Stimulated activated memory B cell treated with anti-CD40 and anti-IgM and Interleukin-4, amounts not matched to agents 10 μg/mL and 1 μg/mL and 100 μg/mL, for 72 hours (primary cell): Measurements from ENCODE around the gene AP1B1.

ENCODE experiments used
- ATAC-seq: fragments of 150-1000 bp; cut with Tn5 transposase; 2 replicates; pipeline ENCODE4 v1.10.0; 2021
- H3K27ac Mint-ChIP-seq: one replicate; pipeline ENCODE4 v1.8.0; 2022; ENCODE audit warnings: mild to moderate bottlenecking, mixed read lengths
- H3K27me3 Mint-ChIP-seq: one replicate; pipeline ENCODE4 v1.8.0; 2022; ENCODE audit warnings: mixed read lengths
- H3K36me3 Mint-ChIP-seq: one replicate; pipeline ENCODE4 v1.8.0; 2022; ENCODE audit warnings: mixed read lengths
- H3K4me1 Mint-ChIP-seq: one replicate; pipeline ENCODE4 v1.8.0; 2022; ENCODE audit warnings: mixed read lengths
- H3K4me3 Mint-ChIP-seq: one replicate; pipeline ENCODE4 v1.8.0; 2022; ENCODE audit warnings: mild to moderate bottlenecking, moderate library complexity, mixed read lengths
- H3K9me3 Mint-ChIP-seq: one replicate; pipeline ENCODE4 v1.8.0; 2022; ENCODE audit warnings: mixed read lengths

Gene AP1B1

GRCh38 chr22:29334696-29335344 is 53.5 kb downstream of the AP1B1 start:
- peaks cover 84% of the 10 kb centered on the region for H3K36me3 Mint-ChIP-seq
- no peak overlapping the region for H3K4me3 Mint-ChIP-seq
- no peaks in the 10 kb centered on the region for H3K27me3 Mint-ChIP-seq
- H3K4me1 Mint-ChIP-seq, result no peaks in the 10 kb centered on the region
- H3K9me3 Mint-ChIP-seq, result no peaks in the 10 kb centered on the region
- no peak for ATAC-seq
- no peak overlapping the region for H3K27ac Mint-ChIP-seq

GRCh38 chr22:29334148-29334547 is 54.2 kb downstream of the AP1B1 start:
- Mint-ChIP-seq H3K27ac (no peak overlapping the region), H3K36me3 (peaks cover 83% of the 10 kb centered on the region), H3K9me3 (no peaks in the 10 kb centered on the region), H3K4me1 (no peaks in the 10 kb centered on the region), H3K27me3 (no peaks in the 10 kb centered on the region), H3K4me3 (no peak overlapping the region)
- no peak for ATAC-seq

DNA sequence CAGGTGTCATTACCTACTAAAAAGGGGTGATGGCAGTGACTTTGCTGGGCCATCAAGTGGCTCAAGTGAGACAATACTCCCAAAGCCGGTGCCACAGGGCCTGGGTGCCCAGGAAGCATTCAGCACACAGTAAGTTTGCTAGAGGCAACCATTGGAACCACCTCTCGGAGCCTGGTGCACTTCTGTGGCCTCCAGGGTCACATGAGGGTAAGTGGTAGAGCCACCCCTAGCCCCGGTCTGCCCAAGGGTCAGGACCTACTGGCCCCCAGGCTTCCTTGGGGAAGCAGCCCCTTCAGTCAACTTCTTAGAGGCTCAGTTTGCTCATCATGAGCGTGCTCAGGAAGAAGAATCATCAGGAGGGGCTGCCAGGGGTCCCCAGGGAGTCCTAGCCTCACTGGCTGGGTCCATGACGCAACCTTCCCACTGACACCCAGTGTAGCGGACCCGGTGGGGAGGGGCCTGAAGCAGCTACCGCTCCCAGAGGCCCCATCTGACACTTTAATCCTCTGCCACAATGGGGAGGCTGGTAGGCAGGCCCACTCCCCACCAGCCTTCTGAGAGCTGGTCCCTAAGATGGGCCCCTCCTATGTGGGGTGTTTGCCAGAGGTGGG is 55.4 kb downstream of the AP1B1 start:
- H3K27ac Mint-ChIP-seq, result no peak overlapping the region
- no peak overlapping the region for H3K4me3 Mint-ChIP-seq
- no peaks in the 10 kb centered on the region for H3K4me1 Mint-ChIP-seq
- H3K9me3 Mint-ChIP-seq, result no peaks in the 10 kb centered on the region
- H3K36me3 Mint-ChIP-seq, result peaks cover 82% of the 10 kb centered on the region
- H3K27me3 Mint-ChIP-seq, result no peaks in the 10 kb centered on the region
- ATAC-seq, result no peak

- Mint-ChIP-seq H3K36me3 (peaks cover 80% of the 10 kb centered on the region), H3K9me3 (no peaks in the 10 kb centered on the region), H3K4me1 (no peaks in the 10 kb centered on the region), H3K27ac (no peak overlapping the region), H3K27me3 (no peaks in the 10 kb centered on the region), H3K4me3 (no peak overlapping the region)
- ATAC-seq, result no peak
These were observed 56.6 kb downstream of the AP1B1 start for GRCh38 chr22:29331658-29332300.

GRCh38 chr22:29331213-29331612 is 57.2 kb downstream of the AP1B1 start:
- Mint-ChIP-seq H3K27me3 (no peaks in the 10 kb centered on the region), H3K36me3 (peaks cover 80% of the 10 kb centered on the region), H3K9me3 (no peaks in the 10 kb centered on the region)

DNA sequence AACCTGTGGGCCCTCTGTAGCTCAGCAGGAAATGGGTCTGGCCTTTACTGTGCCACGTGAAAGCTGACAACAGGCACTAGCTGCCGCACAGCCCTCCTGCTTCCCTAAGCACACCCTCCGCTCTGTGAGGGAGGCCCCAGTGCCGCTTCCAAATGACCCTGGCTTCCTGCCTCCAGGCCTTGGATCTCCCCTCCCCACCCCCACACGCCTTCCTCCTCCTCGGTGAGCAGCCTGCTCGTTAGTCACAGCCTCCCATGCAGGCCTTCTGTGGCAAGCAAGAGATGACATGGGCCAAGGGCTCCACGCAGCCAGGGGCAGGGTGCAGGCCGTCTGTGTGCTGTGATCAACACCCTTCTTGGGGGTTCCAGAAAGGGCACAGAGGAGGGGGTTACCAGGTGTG is 57.6 kb downstream of the AP1B1 start:
- H3K36me3 Mint-ChIP-seq, result peaks cover 80% of the 10 kb centered on the region
- no peaks in the 10 kb centered on the region for H3K4me1 Mint-ChIP-seq
- no peaks in the 10 kb centered on the region for H3K9me3 Mint-ChIP-seq
- H3K4me3 Mint-ChIP-seq, result no peak overlapping the region
- no peak overlapping the region for H3K27ac Mint-ChIP-seq
- H3K27me3 Mint-ChIP-seq, result no peaks in the 10 kb centered on the region
- ATAC-seq, result no peak

More at GRCh38 chr22:29331213-29331612, 57.2 kb downstream of the AP1B1 start:
- Mint-ChIP-seq H3K4me3 (no peak overlapping the region), H3K27ac (no peak overlapping the region), H3K4me1 (no peaks in the 10 kb centered on the region)
- no peak for ATAC-seq

- no peaks in the 10 kb centered on the region for H3K27me3 Mint-ChIP-seq
- no peak for ATAC-seq
- H3K27ac Mint-ChIP-seq, result no peak overlapping the region
- H3K4me1 Mint-ChIP-seq, result no peaks in the 10 kb centered on the region
- peaks cover 75% of the 10 kb centered on the region for H3K36me3 Mint-ChIP-seq
- no peaks in the 10 kb centered on the region for H3K9me3 Mint-ChIP-seq
- H3K4me3 Mint-ChIP-seq, result no peak overlapping the region
These were observed 58.1 kb downstream of the AP1B1 start for GRCh38 chr22:29330291-29330690.

DNA sequence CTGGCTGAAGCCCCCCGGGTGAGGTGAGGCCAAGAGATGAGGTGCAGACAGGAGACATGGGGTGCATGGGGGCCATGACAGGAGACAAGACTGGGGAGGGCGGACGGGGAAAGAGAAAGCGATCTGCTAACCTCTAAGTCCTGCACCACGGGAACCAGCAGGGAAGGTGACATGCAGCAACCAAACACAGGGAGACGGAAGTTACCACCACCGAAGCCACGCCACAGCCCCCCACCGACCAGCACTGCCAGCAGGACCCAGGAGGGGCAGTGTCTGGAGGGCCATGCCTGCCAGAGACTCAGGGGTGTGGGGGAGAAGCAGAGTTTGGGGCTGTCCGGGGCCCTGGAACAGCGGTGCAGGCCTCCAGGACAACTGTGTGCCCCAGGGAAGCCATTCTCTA is 58.8 kb downstream of the AP1B1 start:
- Mint-ChIP-seq H3K27ac (no peak overlapping the region), H3K4me3 (no peak overlapping the region), H3K27me3 (no peaks in the 10 kb centered on the region), H3K9me3 (no peaks in the 10 kb centered on the region), H3K36me3 (peaks cover 68% of the 10 kb centered on the region), H3K4me1 (no peaks in the 10 kb centered on the region)
- ATAC-seq, result no peak

DNA sequence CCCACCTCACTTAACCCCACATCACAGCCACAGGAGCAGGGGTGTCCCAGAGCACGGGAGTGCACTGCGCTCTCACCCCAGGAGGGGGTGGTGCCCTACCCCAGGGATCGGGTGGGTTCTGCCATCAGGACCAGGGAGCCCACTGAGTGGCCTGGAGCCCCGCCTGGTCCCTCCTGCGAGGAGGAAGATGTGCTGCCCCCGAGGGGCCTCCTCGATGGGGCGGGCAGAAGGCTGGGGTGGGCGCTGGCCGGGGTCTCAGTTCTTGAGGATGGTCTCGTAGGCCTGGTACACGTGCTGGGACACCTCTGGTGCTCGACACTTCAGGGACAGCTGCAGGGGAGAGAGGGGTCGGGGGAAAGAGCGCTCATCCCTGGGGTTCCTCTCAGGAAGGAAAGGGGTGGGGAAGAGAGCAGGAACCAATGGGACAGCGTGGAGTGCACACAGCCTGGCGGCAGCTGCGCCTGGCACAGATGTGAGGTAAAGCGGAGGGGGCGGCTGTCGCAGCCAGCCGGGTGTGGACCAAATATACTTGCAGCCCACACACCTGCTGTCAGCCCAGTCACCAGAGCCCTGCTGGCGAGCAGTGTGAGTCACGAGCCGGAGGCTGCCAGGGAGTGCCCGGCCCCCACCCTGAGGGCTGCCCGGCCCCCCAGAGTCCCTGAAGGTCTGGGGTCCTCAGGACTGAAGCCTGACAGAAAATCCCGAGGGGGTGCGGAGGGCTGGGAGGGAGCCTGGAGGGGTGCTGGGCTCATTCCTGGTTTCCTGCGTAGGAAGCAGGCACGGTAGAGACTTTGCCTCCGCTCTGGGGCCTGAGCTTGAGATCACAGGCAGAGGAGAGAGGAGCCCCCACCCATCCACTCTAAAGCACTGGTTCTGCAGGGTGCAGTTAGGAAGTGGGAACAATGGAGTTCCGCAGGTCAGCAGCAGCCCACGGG is 59.5 kb downstream of the AP1B1 start:
- Mint-ChIP-seq H3K9me3 (no peaks in the 10 kb centered on the region), H3K36me3 (peaks cover 63% of the 10 kb centered on the region), H3K4me3 (no peak overlapping the region), H3K27me3 (no peaks in the 10 kb centered on the region), H3K4me1 (no peaks in the 10 kb centered on the region), H3K27ac (no peak overlapping the region)
- ATAC-seq, result peak; percentile 3

DNA sequence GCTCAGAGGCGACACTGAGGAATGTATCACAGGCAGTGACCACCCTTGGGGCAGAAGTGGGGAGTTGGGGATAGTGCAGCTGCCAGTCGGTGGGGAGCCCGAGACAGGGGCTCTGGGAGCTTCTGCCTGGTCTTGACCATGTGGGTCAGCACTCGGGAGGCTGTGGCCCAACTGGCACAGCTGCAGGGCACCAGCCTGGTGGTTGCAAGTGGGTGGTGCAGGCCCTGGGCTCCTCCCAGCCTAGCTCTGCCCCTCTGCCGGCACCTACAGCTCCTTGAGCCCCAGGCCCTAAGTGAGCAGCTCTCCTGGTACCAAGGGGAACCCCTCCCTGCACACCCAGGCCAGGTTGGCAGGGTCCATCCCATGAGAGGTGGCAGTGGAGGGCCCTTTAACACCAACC is 60.3 kb downstream of the AP1B1 start:
- H3K4me3 Mint-ChIP-seq, result no peak overlapping the region
- no peaks in the 10 kb centered on the region for H3K4me1 Mint-ChIP-seq
- peaks cover 56% of the 10 kb centered on the region for H3K36me3 Mint-ChIP-seq

DNA sequence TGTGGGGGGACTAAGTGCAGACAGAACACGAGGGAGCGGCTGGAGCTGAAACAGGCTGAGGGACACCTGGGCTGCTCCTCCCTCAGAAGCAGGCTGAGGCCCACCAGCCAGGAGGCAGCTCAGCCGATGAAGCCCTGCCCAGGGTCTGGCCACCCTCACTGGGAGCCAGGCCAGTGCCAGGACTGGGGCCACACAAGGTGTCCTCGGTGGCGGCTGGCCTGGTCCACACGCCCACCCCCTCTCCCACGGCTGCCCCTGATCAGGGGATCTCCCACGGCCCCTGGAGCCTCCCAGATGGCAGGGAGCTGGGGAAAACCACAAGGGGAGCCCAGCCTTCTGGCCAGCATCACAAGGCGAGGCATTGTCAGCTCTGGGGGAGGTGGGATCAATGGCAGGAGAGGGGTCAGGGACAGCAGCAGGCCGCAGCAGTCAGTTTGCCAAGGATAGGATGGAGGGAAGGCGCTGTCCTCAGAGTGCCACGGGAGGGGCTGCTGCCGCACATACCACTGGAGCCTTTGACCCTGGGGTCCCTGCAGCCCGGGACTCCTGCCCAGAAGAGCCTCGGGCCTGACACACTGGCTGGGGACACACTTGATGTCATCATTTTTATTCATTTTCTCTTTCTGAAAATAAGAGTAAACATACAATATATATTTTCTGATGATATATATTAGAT is 61.1 kb downstream of the AP1B1 start:
- no peak overlapping the region for H3K27ac Mint-ChIP-seq
- no peaks in the 10 kb centered on the region for H3K9me3 Mint-ChIP-seq
- H3K27me3 Mint-ChIP-seq, result no peaks in the 10 kb centered on the region
- no peak overlapping the region for H3K4me3 Mint-ChIP-seq
- H3K36me3 Mint-ChIP-seq, result peaks cover 52% of the 10 kb centered on the region
- no peak for ATAC-seq
- H3K4me1 Mint-ChIP-seq, result no peaks in the 10 kb centered on the region

More for the DNA sequence above, 60.3 kb downstream of the AP1B1 start:
- ATAC-seq, result peak; percentile 3
- Mint-ChIP-seq H3K27ac (no peak overlapping the region), H3K27me3 (no peaks in the 10 kb centered on the region), H3K9me3 (no peaks in the 10 kb centered on the region)

- Mint-ChIP-seq H3K27me3 (no peaks in the 10 kb centered on the region), H3K36me3 (peaks cover 45% of the 10 kb centered on the region), H3K9me3 (no peaks in the 10 kb centered on the region), H3K4me3 (no peak overlapping the region), H3K27ac (no peak overlapping the region), H3K4me1 (no peaks in the 10 kb centered on the region)
- ATAC-seq, result no peak
These were observed 61.9 kb downstream of the AP1B1 start for GRCh38 chr22:29326481-29326880.

DNA sequence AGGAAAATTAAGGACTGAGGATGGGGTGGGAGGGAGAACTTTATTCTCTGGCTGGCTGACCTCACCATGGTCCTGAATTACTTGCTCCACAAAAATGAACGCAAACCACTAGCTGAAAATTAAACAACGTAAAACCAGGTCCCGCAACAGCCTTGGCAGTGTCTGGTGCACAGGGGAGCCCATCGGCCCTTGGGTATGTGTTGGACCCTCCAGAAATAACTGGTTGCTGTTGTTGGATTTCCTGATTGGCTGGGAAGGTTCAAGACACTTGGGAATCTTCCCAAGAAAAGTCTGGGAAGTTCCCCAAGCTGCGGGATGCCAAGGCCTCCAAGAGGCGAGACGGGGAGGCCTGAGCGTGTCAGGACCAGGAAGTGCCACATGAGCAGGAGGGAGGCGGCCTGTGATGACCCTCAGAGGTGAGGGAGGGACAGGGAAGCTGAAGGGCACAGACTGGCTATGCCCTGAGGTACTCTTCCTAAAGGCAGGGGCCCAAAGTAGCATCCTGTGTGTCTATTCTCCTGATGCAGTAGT is 62.5 kb downstream of the AP1B1 start:
- ATAC-seq, result no peak
- Mint-ChIP-seq H3K27ac (no peak overlapping the region), H3K9me3 (no peaks in the 10 kb centered on the region), H3K27me3 (no peaks in the 10 kb centered on the region), H3K36me3 (peaks cover 38% of the 10 kb centered on the region), H3K4me1 (no peaks in the 10 kb centered on the region), H3K4me3 (no peak overlapping the region)

DNA sequence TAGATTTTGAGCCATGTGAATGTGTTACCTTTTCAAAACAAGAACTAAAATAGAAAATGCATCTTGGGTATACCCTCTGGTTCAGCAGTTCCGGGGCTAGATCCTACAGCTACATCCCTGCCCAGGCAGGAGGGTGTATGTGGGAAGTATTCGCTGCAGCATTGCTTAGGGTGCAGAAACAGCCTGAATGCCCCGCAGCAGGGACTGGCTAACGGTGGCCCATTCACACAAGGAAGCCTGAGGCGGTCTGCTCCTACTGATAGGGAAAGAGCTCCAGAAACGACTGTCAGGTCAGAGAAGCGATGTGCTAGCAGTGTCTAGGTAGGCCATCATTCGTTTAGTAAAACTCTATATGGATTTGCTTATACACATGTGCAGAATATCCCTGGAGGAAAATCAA is 63.0 kb downstream of the AP1B1 start:
- Mint-ChIP-seq H3K27ac (no peak overlapping the region), H3K4me3 (no peak overlapping the region), H3K4me1 (no peaks in the 10 kb centered on the region), H3K27me3 (no peaks in the 10 kb centered on the region), H3K9me3 (no peaks in the 10 kb centered on the region), H3K36me3 (peaks cover 36% of the 10 kb centered on the region)
- ATAC-seq, result no peak
